ENCODE measurements around the gene REG4. TPM values are rescaled to one million over a fixed set of nuclear protein-coding genes. Genes with fewer than 3 reads are reported as not detected.
"Not testable (repeated sequence)": the region's sequence is repeated elsewhere in the genome, so short reads cannot be mapped to it uniquely, and the experiment has no call there.

Gene REG4
- 10 to 100 TPM in 1 of 2 experiments, 1 to 10 TPM in 1; 9.1 to 10.3 TPM for total RNA-seq

DNA sequence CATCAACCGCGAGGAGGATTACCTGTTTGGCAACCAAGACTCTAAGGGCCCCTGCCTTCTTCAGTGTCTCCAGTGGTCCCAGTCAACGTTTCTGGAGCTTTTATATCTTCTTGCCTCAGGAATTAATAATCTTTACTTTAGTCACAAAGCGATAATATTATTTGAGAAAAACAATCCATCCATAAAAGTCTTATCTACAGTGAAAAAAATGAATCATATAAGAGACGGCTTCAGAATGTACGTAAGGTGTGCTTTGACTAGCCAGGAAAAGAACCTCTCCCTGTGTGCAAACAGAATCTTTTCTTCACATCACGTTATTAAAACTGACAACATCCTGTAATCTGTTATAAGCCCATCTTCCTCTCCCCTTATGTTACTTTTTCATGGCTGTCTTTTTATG, at the start of gene REG4:
Gene REG4 (minus strand): TSS at position 74 of the 400 bp plus-strand sequence. CDS start 2,691 bp downstream, outside the sequence.
- POLR2A ChIA-PET: interaction anchor here (0.6 kb wide), 1 partner anchor 164 kb away, joined by 5 read pairs; no protein-coding TSS in a partner anchor
- no peak for DNase-seq
- Mint-ChIP-seq H3K36me3 (no peaks in the 10 kb centered on the region), H3K4me1 (peaks cover 6% of the 10 kb centered on the region), H3K9me3 (no peaks in the 10 kb centered on the region), H3K27me3 (peaks cover 54% of the 10 kb centered on the region), H3K4me3 (no peak within 1 kb of the TSS), H3K27ac (no peak within 1 kb of the TSS)
- no peak for ATAC-seq (ENCODE audit: low read depth)

GRCh38 chr1:119859647-119860046, 48.4 kb upstream of the REG4 start:
- Mint-ChIP-seq H3K4me1 (peaks cover 21% of the 10 kb centered on the region), H3K9me3 (no peaks in the 10 kb centered on the region), H3K36me3 (no peaks in the 10 kb centered on the region), H3K4me3 (peak overlapping the region; percentile 32), H3K27me3 (peaks cover 29% of the 10 kb centered on the region), H3K27ac (peak overlapping the region; percentile 74)
- ATAC-seq (ENCODE audit: low read depth) (peak; percentile 96), DNase-seq (peak; percentile 33)
- POLR2A ChIA-PET: no interaction called here

GRCh38 chr1:119858556-119859214, 47.4 kb upstream of the REG4 start:
- DNase-seq; H3K4me3 Mint-ChIP-seq; H3K9me3 Mint-ChIP-seq; ATAC-seq (ENCODE audit: low read depth); POLR2A ChIA-PET; H3K36me3 Mint-ChIP-seq: not testable (repeated sequence)
- Mint-ChIP-seq H3K4me1 (peaks cover 21% of the 10 kb centered on the region), H3K27me3 (peaks cover 19% of the 10 kb centered on the region), H3K27ac (peak overlapping the region; percentile 62)

- no peak for DNase-seq
- Mint-ChIP-seq H3K27me3 (peaks cover 14% of the 10 kb centered on the region), H3K4me3 (no peak overlapping the region), H3K9me3 (no peaks in the 10 kb centered on the region), H3K27ac (no peak overlapping the region), H3K4me1 (peaks cover 21% of the 10 kb centered on the region), H3K36me3 (no peaks in the 10 kb centered on the region)
- POLR2A ChIA-PET: no interaction called here
- no peak for ATAC-seq (ENCODE audit: low read depth)
These were observed 46.9 kb upstream of the REG4 start for GRCh38 chr1:119858126-119858525.

GRCh38 chr1:119853155-119853554, 41.9 kb upstream of the REG4 start:
- Mint-ChIP-seq H3K27me3 (peaks cover 6% of the 10 kb centered on the region), H3K4me3 (no peak overlapping the region), H3K9me3 (no peaks in the 10 kb centered on the region), H3K4me1 (no peaks in the 10 kb centered on the region), H3K27ac (no peak overlapping the region), H3K36me3 (no peaks in the 10 kb centered on the region)
- POLR2A ChIA-PET: no interaction called here
- DNase-seq: no peak
- ATAC-seq (ENCODE audit: low read depth): no peak

DNA sequence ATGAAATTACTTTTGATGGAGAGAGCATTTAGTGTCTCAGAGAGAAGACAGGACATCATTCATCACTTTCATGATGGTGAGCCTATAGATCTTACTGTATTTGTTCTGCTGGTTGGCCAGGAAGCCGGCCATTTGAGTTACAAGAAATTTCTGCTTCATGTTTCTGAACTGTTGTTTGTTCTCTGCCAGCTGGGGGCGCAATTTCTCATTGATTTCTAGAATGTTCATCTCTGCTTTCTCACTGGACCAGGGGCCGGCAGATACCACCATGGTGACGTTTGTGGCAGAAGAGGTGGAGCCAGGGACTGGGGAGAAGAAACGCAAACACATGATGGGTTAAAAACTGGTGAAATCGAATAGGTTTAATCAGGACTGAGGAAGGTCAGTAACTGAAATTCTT, 32.9 kb upstream of the REG4 start:
- ATAC-seq (ENCODE audit: low read depth); H3K36me3 Mint-ChIP-seq; H3K4me3 Mint-ChIP-seq; DNase-seq; H3K9me3 Mint-ChIP-seq; H3K4me1 Mint-ChIP-seq; H3K27ac Mint-ChIP-seq; POLR2A ChIA-PET: not testable (repeated sequence)
- peaks cover 25% of the 10 kb centered on the region for H3K27me3 Mint-ChIP-seq

- POLR2A ChIA-PET: no interaction called here
- Mint-ChIP-seq H3K9me3 (no peaks in the 10 kb centered on the region), H3K36me3 (no peaks in the 10 kb centered on the region), H3K4me1 (peaks cover 2% of the 10 kb centered on the region), H3K4me3 (no peak overlapping the region), H3K27me3 (peaks cover 31% of the 10 kb centered on the region), H3K27ac (no peak overlapping the region)
- no peak for ATAC-seq (ENCODE audit: low read depth)
- no peak for DNase-seq
These were observed 30.0 kb upstream of the REG4 start for GRCh38 chr1:119841306-119841705.

DNA sequence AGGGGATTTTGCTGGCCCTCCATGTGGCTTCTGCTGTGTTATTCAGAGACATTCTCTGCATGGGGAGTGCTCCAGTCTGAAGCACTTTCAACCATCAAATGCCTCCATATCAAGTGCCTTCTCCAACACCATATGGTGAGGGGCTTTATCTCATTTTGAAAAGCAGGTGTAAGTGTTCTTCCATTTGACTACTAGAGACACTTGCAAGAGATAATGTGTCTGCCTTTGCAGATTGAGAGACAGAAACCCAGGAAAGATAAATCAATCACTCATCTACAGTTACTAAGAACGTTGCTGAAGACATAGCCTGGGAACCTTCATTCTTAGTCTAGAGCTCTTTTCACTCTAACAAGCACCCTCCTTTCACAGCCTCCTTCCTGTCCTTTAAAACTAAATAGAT, 29.5 kb upstream of the REG4 start:
- H3K4me1 Mint-ChIP-seq: peaks cover 2% of the 10 kb centered on the region
- peaks cover 32% of the 10 kb centered on the region for H3K27me3 Mint-ChIP-seq
- no peak overlapping the region for H3K27ac Mint-ChIP-seq
- no peaks in the 10 kb centered on the region for H3K36me3 Mint-ChIP-seq
- no peak for ATAC-seq (ENCODE audit: low read depth)
- DNase-seq: no peak
- H3K9me3 Mint-ChIP-seq: no peaks in the 10 kb centered on the region
- POLR2A ChIA-PET: no interaction called here
- H3K4me3 Mint-ChIP-seq: no peak overlapping the region

DNA sequence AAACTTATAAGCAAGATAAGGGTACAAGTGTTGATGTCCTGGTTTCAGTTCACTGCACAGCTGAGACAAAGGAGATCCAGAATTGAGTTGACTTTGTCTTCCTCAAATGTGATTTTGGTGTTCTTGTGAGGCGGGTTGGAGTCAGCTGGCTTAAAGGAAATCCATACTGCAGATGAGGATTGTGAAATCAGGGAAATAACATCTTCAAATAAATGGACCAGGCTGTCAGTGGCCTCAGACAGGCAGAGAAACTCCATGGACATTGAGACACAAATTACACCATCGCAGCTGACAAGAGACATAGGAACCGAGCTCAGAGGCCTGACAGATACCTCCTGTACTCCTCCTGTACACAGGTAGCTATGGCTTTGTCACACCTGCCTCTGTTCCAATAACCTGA, 27.0 kb upstream of the REG4 start:
- DNase-seq (no peak), ATAC-seq (ENCODE audit: low read depth) (no peak)
- POLR2A ChIA-PET: no interaction called here
- Mint-ChIP-seq H3K27me3 (peaks cover 29% of the 10 kb centered on the region), H3K4me1 (peaks cover 2% of the 10 kb centered on the region), H3K27ac (no peak overlapping the region), H3K36me3 (no peaks in the 10 kb centered on the region), H3K4me3 (no peak overlapping the region), H3K9me3 (no peaks in the 10 kb centered on the region)

DNA sequence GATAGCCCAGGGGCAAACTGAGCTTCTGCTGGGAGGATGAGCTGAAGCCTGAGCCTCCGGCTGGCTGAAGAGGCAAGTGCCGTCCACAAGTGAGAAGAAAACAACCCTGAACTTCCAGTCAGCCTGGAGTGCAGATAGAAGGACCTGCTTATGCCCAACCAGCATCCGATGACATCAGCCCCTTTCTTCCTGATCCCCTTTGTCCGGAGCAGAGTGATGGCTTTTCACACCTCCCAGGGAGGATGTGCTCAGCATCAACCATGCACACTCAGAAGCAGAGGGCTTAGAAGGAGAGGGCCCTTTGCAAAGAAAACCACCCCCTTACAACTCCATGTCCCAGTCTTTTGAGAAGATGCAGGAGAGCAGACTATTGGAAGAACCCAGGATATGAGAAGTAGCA, 23.7 kb upstream of the REG4 start:
- POLR2A ChIA-PET: no interaction called here
- DNase-seq: no peak
- no peak for ATAC-seq (ENCODE audit: low read depth)
- H3K9me3 Mint-ChIP-seq: no peaks in the 10 kb centered on the region
- H3K4me3 Mint-ChIP-seq: no peak overlapping the region
- no peaks in the 10 kb centered on the region for H3K36me3 Mint-ChIP-seq
- peaks cover 2% of the 10 kb centered on the region for H3K4me1 Mint-ChIP-seq
- no peak overlapping the region for H3K27ac Mint-ChIP-seq
- H3K27me3 Mint-ChIP-seq: peaks cover 26% of the 10 kb centered on the region

DNA sequence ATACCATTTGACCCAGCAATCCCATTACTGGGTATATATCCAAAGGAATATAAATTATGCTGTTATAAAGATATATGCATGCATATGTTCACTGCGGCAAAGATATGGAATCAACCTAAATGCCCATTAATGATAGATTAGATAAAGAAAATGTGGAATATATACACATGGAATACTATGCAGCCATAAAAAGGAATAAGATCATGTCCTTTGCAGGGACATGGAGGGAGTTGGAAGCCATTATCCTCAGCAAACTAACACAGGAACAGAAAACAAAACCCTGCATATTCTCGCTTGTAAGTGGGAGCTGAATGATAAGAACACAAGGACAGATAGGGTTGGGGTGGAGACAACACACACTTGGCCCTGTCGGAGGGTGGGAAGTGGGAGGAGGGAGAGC, 19.8 kb upstream of the REG4 start:
- Mint-ChIP-seq H3K4me3 (no peak overlapping the region), H3K9me3 (no peaks in the 10 kb centered on the region), H3K36me3 (no peaks in the 10 kb centered on the region), H3K27me3 (peaks cover 26% of the 10 kb centered on the region), H3K27ac (no peak overlapping the region), H3K4me1 (no peaks in the 10 kb centered on the region)
- no peak for DNase-seq
- no peak for ATAC-seq (ENCODE audit: low read depth)
- POLR2A ChIA-PET: no interaction called here

GRCh38 chr1:119829625-119830024, 18.4 kb upstream of the REG4 start:
- Mint-ChIP-seq H3K27ac (no peak overlapping the region), H3K4me1 (no peaks in the 10 kb centered on the region)

GRCh38 chr1:119829006-119829405, 17.7 kb upstream of the REG4 start:
- H3K27me3 Mint-ChIP-seq: peaks cover 26% of the 10 kb centered on the region
- H3K27ac Mint-ChIP-seq; H3K4me1 Mint-ChIP-seq; DNase-seq; H3K9me3 Mint-ChIP-seq; H3K36me3 Mint-ChIP-seq; POLR2A ChIA-PET; H3K4me3 Mint-ChIP-seq; ATAC-seq (ENCODE audit: low read depth): not testable (repeated sequence)

More at GRCh38 chr1:119829625-119830024, 18.4 kb upstream of the REG4 start:
- Mint-ChIP-seq H3K9me3 (no peaks in the 10 kb centered on the region), H3K27me3 (peaks cover 26% of the 10 kb centered on the region), H3K4me3 (no peak overlapping the region), H3K36me3 (no peaks in the 10 kb centered on the region)
- POLR2A ChIA-PET: no interaction called here
- DNase-seq: no peak
- no peak for ATAC-seq (ENCODE audit: low read depth)

DNA sequence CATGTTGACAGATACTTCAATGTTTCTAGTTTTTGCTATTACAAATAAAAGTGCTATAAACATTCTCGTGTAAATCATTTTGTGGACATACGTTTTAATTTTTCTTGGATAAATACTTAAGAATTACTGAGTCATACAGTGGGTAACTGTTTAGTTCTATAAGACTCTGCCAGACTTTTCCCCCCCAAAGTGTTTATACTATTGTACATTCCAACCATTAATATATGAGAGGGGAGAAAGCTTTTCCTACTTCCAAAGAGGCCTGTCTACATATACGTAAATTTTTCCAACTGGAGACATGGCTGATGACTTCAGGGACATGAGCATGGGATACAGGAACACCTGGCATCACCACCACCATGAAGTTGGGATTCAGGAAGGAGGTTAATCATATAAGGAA, 17.0 kb upstream of the REG4 start:
- POLR2A ChIA-PET: no interaction called here
- no peak for DNase-seq
- Mint-ChIP-seq H3K4me3 (no peak overlapping the region), H3K27me3 (peaks cover 34% of the 10 kb centered on the region), H3K9me3 (no peaks in the 10 kb centered on the region), H3K4me1 (no peaks in the 10 kb centered on the region), H3K27ac (no peak overlapping the region), H3K36me3 (no peaks in the 10 kb centered on the region)
- no peak for ATAC-seq (ENCODE audit: low read depth)

Data from activated naive CD8-positive, alpha-beta T cell treated with anti-CD3 and anti-CD28 coated beads, Interleukin-2, amount 10 ng/mL, durations not matched to agents 7 days and 5 days (primary cell).